ENCODE results near the gene ZNG1A.
"Not testable (repeated sequence)": the region's sequence is repeated elsewhere in the genome, so short reads cannot be mapped to it uniquely, and the experiment has no call there.

ZNG1A gene

DNA sequence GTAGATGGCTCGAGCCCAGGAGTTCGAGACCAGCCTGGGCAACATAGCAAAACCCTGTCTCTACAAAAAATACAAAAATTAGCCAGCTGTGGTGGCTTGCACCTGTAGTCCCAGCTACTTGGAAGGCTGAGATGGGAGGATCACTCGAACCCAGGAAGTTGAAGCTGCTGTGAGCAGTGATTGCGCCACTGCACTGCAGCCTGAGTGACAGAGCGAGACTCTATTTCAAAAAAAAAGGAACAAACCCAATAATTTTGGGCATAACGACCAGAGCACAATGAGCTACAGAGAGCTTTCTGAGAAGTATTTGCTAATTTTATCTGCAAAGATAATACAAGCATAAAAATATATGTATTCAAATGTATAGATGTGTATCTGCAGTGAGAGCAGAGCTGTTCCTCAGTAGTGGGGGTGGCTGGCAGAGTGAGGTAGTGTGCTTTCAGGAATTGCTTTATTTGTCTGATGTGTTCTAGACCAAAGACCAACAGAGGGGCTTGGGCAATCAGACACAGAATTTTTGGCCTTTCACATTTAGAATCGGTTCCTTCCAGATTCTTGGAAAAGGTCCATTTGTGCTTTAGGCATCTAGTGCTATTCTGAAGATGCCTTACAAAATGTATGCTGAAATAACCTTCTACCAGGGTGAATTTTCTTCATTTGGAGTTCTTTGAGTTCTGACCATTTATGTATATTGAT is 41.0 kb upstream of the ZNG1A start:
- no peak overlapping the region for H3K9ac ChIP-seq (ENCODE audit: low read length)
- no peaks in the 10 kb centered on the region for H3K9me2 ChIP-seq (ENCODE audit: low read depth, low read length)
- no peak overlapping the region for H3K4me2 ChIP-seq (ENCODE audit: low read length)
- no peaks in the 10 kb centered on the region for H3K36me3 ChIP-seq (ENCODE audit: insufficient read depth, low read length)
- H3K4me1 ChIP-seq (ENCODE audit: insufficient read depth, low read length, severe bottlenecking) = peaks cover 4% of the 10 kb centered on the region
- H3K27me3 ChIP-seq (ENCODE audit: insufficient read depth, low read length) = no peaks in the 10 kb centered on the region
- H3F3A ChIP-seq (ENCODE audit: insufficient read depth, low read length) = no peaks in the 10 kb centered on the region
- no peak overlapping the region for H3K4me3 ChIP-seq (ENCODE audit: low read depth, low read length, poor library complexity, severe bottlenecking)
- H3K27ac ChIP-seq (ENCODE audit: low read depth, low read length, poor library complexity, severe bottlenecking) = no peak overlapping the region
- no peak overlapping the region for H2AFZ ChIP-seq (ENCODE audit: low read length)
- TF ChIP-seq CTCF (IDR thresholded peaks at IDR 0.05; ENCODE audit: low read length) = no peak
- no peak for TF ChIP-seq EZH2 (IDR thresholded peaks at IDR 0.05; ENCODE audit: borderline replicate concordance, low read length)
- no peaks in the 10 kb centered on the region for H4K20me1 ChIP-seq (ENCODE audit: insufficient read depth, low read length)
- no peaks in the 10 kb centered on the region for H3K9me3 ChIP-seq (ENCODE audit: low read length)
- no peaks in the 10 kb centered on the region for H3K79me2 ChIP-seq (ENCODE audit: insufficient read depth, low read length)

DNA sequence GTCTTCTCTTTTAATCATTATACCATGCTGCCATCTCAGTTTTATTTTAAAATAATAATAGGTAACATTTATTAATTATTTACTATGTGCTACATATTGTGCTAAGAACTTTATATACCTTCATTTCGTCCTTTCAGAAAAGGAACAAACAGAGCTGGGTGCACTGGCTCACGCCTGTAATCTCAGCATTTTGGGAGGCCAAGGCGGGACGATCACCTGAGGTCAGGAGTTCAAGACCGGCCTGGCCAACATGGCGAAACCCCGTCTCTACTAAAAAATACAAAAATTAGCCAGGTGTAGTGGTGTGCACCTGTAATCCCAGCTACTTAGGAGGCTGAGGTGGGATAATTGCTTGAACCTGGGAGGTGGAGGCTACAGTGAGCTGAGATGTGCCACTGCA is 40.2 kb upstream of the ZNG1A start:
- H3K9me2 ChIP-seq (ENCODE audit: low read depth, low read length); H4K20me1 ChIP-seq (ENCODE audit: insufficient read depth, low read length); H3K4me3 ChIP-seq (ENCODE audit: low read depth, low read length, poor library complexity, severe bottlenecking); H3K27ac ChIP-seq (ENCODE audit: low read depth, low read length, poor library complexity, severe bottlenecking); H3K9me3 ChIP-seq (ENCODE audit: low read length); H3K27me3 ChIP-seq (ENCODE audit: insufficient read depth, low read length); H3K36me3 ChIP-seq (ENCODE audit: insufficient read depth, low read length); H3K79me2 ChIP-seq (ENCODE audit: insufficient read depth, low read length); H3K4me2 ChIP-seq (ENCODE audit: low read length); H2AFZ ChIP-seq (ENCODE audit: low read length); H3F3A ChIP-seq (ENCODE audit: insufficient read depth, low read length); H3K4me1 ChIP-seq (ENCODE audit: insufficient read depth, low read length, severe bottlenecking); H3K9ac ChIP-seq (ENCODE audit: low read length): not testable (repeated sequence)

DNA sequence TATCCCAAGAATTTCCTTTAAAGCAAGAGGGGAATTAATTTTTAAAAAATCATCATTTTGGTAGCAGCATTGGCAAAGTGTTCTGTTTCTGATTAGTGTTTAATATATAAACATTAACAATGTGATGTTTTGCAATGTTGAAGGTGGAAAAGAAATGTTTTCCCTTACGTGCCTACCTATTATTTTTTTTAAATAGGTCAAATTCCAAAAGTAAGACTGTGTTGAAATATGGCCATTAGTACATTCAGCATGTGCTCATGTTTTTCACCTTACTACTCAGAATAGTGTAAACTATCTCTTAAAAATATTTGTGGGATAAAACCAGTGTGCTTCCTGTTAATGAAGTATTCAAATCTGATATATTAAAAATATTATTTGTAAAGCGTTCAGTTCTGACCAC is 39.1 kb upstream of the ZNG1A start:
- H3K9me3 ChIP-seq (ENCODE audit: low read length) = no peaks in the 10 kb centered on the region
- no peaks in the 10 kb centered on the region for H3F3A ChIP-seq (ENCODE audit: insufficient read depth, low read length)
- H2AFZ ChIP-seq (ENCODE audit: low read length) = no peak overlapping the region
- no peak overlapping the region for H3K27ac ChIP-seq (ENCODE audit: low read depth, low read length, poor library complexity, severe bottlenecking)
- H3K4me1 ChIP-seq (ENCODE audit: insufficient read depth, low read length, severe bottlenecking) = peaks cover 4% of the 10 kb centered on the region
- H3K4me3 ChIP-seq (ENCODE audit: low read depth, low read length, poor library complexity, severe bottlenecking) = no peak overlapping the region
- TF ChIP-seq EZH2 (IDR thresholded peaks at IDR 0.05; ENCODE audit: borderline replicate concordance, low read length) = no peak
- no peaks in the 10 kb centered on the region for H3K27me3 ChIP-seq (ENCODE audit: insufficient read depth, low read length)
- no peak overlapping the region for H3K4me2 ChIP-seq (ENCODE audit: low read length)
- H4K20me1 ChIP-seq (ENCODE audit: insufficient read depth, low read length) = no peaks in the 10 kb centered on the region
- H3K79me2 ChIP-seq (ENCODE audit: insufficient read depth, low read length) = no peaks in the 10 kb centered on the region
- H3K9me2 ChIP-seq (ENCODE audit: low read depth, low read length) = no peaks in the 10 kb centered on the region
- no peaks in the 10 kb centered on the region for H3K36me3 ChIP-seq (ENCODE audit: insufficient read depth, low read length)
- H3K9ac ChIP-seq (ENCODE audit: low read length) = no peak overlapping the region

- H3K4me3 ChIP-seq (ENCODE audit: low read depth, low read length, poor library complexity, severe bottlenecking) = no peak overlapping the region
- TF ChIP-seq CTCF (IDR thresholded peaks at IDR 0.05; ENCODE audit: low read length) (no peak), EZH2 (IDR thresholded peaks at IDR 0.05; ENCODE audit: borderline replicate concordance, low read length) (no peak)
- no peak overlapping the region for H3K27ac ChIP-seq (ENCODE audit: low read depth, low read length, poor library complexity, severe bottlenecking)
- no peak overlapping the region for H2AFZ ChIP-seq (ENCODE audit: low read length)
- no peaks in the 10 kb centered on the region for H3F3A ChIP-seq (ENCODE audit: insufficient read depth, low read length)
- H3K4me2 ChIP-seq (ENCODE audit: low read length) = no peak overlapping the region
- no peaks in the 10 kb centered on the region for H3K27me3 ChIP-seq (ENCODE audit: insufficient read depth, low read length)
- H3K9me3 ChIP-seq (ENCODE audit: low read length) = no peaks in the 10 kb centered on the region
- no peaks in the 10 kb centered on the region for H4K20me1 ChIP-seq (ENCODE audit: insufficient read depth, low read length)
- no peaks in the 10 kb centered on the region for H3K9me2 ChIP-seq (ENCODE audit: low read depth, low read length)
- H3K36me3 ChIP-seq (ENCODE audit: insufficient read depth, low read length) = no peaks in the 10 kb centered on the region
- peaks cover 4% of the 10 kb centered on the region for H3K4me1 ChIP-seq (ENCODE audit: insufficient read depth, low read length, severe bottlenecking)
- H3K9ac ChIP-seq (ENCODE audit: low read length) = no peak overlapping the region
- H3K79me2 ChIP-seq (ENCODE audit: insufficient read depth, low read length) = no peaks in the 10 kb centered on the region
Observed at GRCh38 chr9:216866-217265, 38.0 kb upstream of the ZNG1A start.

Data from OCI-LY1 (cell line).